A549 (cell line): ENCODE results near the gene GPSM1. TPM values are rescaled to one million over a fixed set of nuclear protein-coding genes. Genes with fewer than 3 reads are reported as not detected.

Source experiments
- ATAC-seq, 2 experiments: fragments of 200-7000 bp in 1 of 2; fragments of >200 bp in 1 of 2; cut with Nextera tagmentation in 1 of 2; cut with Tn5 transposase in 1 of 2; 3 replicates each; pipeline versions ENCODE4 v1.8.0 to v1.9.1; 2018 to 2020; ENCODE audit warnings: mild to moderate bottlenecking in 1 of 2, moderate library complexity in 1 of 2
- CTCF ChIA-PET: fragments of 300-600 bp; sonication (Branson Sonifier 250); formaldehyde crosslinking; extraction: SDS; loops from one replicate; lab custom pipeline; 2021; ENCODE audit warnings: antibody characterized with exemption, inconsistent platforms; lab: Yijun Ruan, JAX
- POLR2A ChIA-PET: fragments of 350-600 bp; formaldehyde crosslinking; extraction: SDS; loops from one replicate; lab custom pipeline; 2021; ENCODE audit warnings: antibody characterized with exemption, inconsistent platforms; lab: Yijun Ruan, JAX
- DNase-seq, 2 experiments: peaks; one replicate each; pipeline versions ENCODE4 v3.0.0 to v3.0.0-alpha.2; 2011 to 2016; ENCODE audit warnings: low read depth in 1 of 2, low spot score in 1 of 2
- FAIRE-seq: peaks from 2 replicates; lab custom pipeline; 2011; peaks lifted over from hg19 to GRCh38; lab: Jason Lieb, UNC
- H3K27ac ChIP-seq, 2 experiments: fragments of >200 bp; sonication (Bioruptor Twin); formaldehyde crosslinking; 3 replicates each; pipeline ENCODE4 v1.5.1; 2016 to 2017
- H3K4me1 ChIP-seq: fragments of >200 bp; sonication (Bioruptor Twin); formaldehyde crosslinking; 3 replicates; pipeline ENCODE4 v1.6.1; 2016
- H3K4me2 ChIP-seq: fragments of >200 bp; sonication (Bioruptor Twin); formaldehyde crosslinking; 3 replicates; pipeline ENCODE4 v1.6.1; 2016
- H3K4me3 ChIP-seq: fragments of >200 bp; sonication (Bioruptor Twin); formaldehyde crosslinking; 3 replicates; pipeline ENCODE4 v1.5.1; 2016
- H3K9me3 ChIP-seq: fragments of >200 bp; sonication (Bioruptor Twin); formaldehyde crosslinking; 3 replicates; pipeline ENCODE4 v1.6.1; 2016
- CBX2 ChIP-seq: fragments of 200-600 bp; sonication (generic); IDR thresholded peaks from 2 replicates; pipeline ENCODE4 v1.6.1; 2016; ENCODE audit warnings: low read depth, mild to moderate bottlenecking, borderline replicate concordance
- CEBPB ChIP-seq, 2 experiments: fragments of >200 bp in 1 of 2; sonication (Bioruptor Twin) in 1 of 2; formaldehyde crosslinking in 1 of 2; IDR thresholded peaks; 2 replicates each; pipeline ENCODE4 v1.6.1; 2012 to 2016
- CHD2 ChIP-seq: fragments of 150-350 bp; IDR thresholded peaks from 2 replicates; pipeline ENCODE4 v1.6.1; 2014; ENCODE audit warnings: low read length; ENCODE audit not compliant: partially characterized antibody
- ESRRA ChIP-seq: fragments of 150-350 bp; IDR thresholded peaks from 2 replicates; pipeline ENCODE4 v1.6.1; 2014; ENCODE audit warnings: mild to moderate bottlenecking, low read length, borderline replicate concordance
- FOSL2 ChIP-seq, 2 experiments: fragments of 450-650 bp in 1 of 2; fragments of >200 bp in 1 of 2; sonication (Bioruptor Twin) in 1 of 2; formaldehyde crosslinking; IDR thresholded peaks; 2 replicates each; pipeline versions ENCODE4 v1.5.0 to v1.6.1; 2016 to 2020; ENCODE audit warnings: mild to moderate bottlenecking in 1 of 2, moderate library complexity in 1 of 2
- HOXB13 ChIP-seq: fragments of 250-450 bp; sonication (Bioruptor Pico); IDR thresholded peaks from 2 replicates; pipeline ENCODE4 v1.5.0; 2020; ENCODE audit warnings: low read depth, mild to moderate bottlenecking, moderate library complexity
- JUNB ChIP-seq: fragments of >200 bp; sonication (Bioruptor Twin); formaldehyde crosslinking; IDR thresholded peaks from 2 replicates; pipeline ENCODE4 v1.6.1; 2016
- KDM1A ChIP-seq: fragments of 200-600 bp; sonication (generic); IDR thresholded peaks from 2 replicates; pipeline ENCODE4 v1.6.1; 2016; ENCODE audit warnings: low read depth, mild to moderate bottlenecking
- MYC ChIP-seq: IDR thresholded peaks from 2 replicates; pipeline ENCODE4 v1.6.1; 2012; ENCODE audit warnings: mild to moderate bottlenecking, inconsistent platforms, low read length, improper control_type of control experiment, borderline replicate concordance
- NFE2L2 ChIP-seq: fragments of 150-350 bp; conservative IDR thresholded peaks from 2 replicates; pipeline ENCODE4 v1.6.1; 2014; ENCODE audit warnings: low read length
- NPAS2 ChIP-seq: fragments of 250-450 bp; sonication (Bioruptor Pico); IDR thresholded peaks from 2 replicates; pipeline ENCODE4 v1.8.0; 2022; ENCODE audit warnings: mild to moderate bottlenecking, moderate library complexity, borderline replicate concordance
- PHF8 ChIP-seq: fragments of 200-600 bp; sonication (generic); IDR thresholded peaks from 2 replicates; pipeline ENCODE4 v1.6.1; 2016; ENCODE audit warnings: low read depth, mild to moderate bottlenecking, antibody characterized with exemption, moderate library complexity, borderline replicate concordance
- POLR2AphosphoS2 ChIP-seq: conservative IDR thresholded peaks from 2 replicates; pipeline ENCODE4 v1.6.1; 2012; ENCODE audit warnings: low read length, improper control_type of control experiment, inconsistent platforms
- RAD21 ChIP-seq, 2 experiments: fragments of >200 bp in 1 of 2; sonication (Bioruptor Twin) in 1 of 2; formaldehyde crosslinking in 1 of 2; IDR thresholded peaks in 1 of 2; conservative IDR thresholded peaks in 1 of 2; 2 replicates in 1 of 2; 3 replicates in 1 of 2; pipeline ENCODE4 v1.6.1; 2012 to 2018; ENCODE audit warnings: inconsistent platforms in 1 of 2
- RARB ChIP-seq: fragments of 250-450 bp; sonication (Bioruptor Pico); IDR thresholded peaks from 2 replicates; pipeline ENCODE4 v1.8.0; 2021; ENCODE audit warnings: mild to moderate bottlenecking, moderate library complexity
- RCOR1 ChIP-seq: fragments of 150-350 bp; IDR thresholded peaks from 2 replicates; pipeline ENCODE4 v1.6.1; 2014; ENCODE audit warnings: antibody characterized with exemption, low read length, low read depth
- RNF2 ChIP-seq: fragments of 200-600 bp; sonication (generic); IDR thresholded peaks from 2 replicates; pipeline ENCODE4 v1.6.1; 2016; ENCODE audit warnings: low read depth, mild to moderate bottlenecking, antibody characterized with exemption, moderate library complexity, borderline replicate concordance
- USF2 ChIP-seq: fragments of 450-650 bp; IDR thresholded peaks from 2 replicates; pipeline ENCODE4 v1.6.1; 2014; ENCODE audit warnings: antibody characterized with exemption
- ZNF302 ChIP-seq: fragments of 250-450 bp; sonication (Bioruptor Pico); IDR thresholded peaks from 2 replicates; pipeline ENCODE4 v1.9.0; 2021; ENCODE audit warnings: inconsistent platforms, mild to moderate bottlenecking, moderate library complexity
- WGBS: methylation state at CpG from one replicate; pipeline ENCODE4 v1.1.6; 2017; ENCODE audit errors: missing lambda C conversion rate; 5-methylcytosine and 5-hydroxymethylcytosine counted together
- polyA plus RNA-seq, 4 experiments: library from polyadenylated mRNA; depleted of rRNA in 3 of 4; stranded (reverse); fragments of >200 nt; fragmentation: RNase III in 1 of 4; extraction: RNeasy Plus Mini Kit Qiagen cat#74134 plus additional on column Dnase treatment in 1 of 4; gene quantifications; 2 replicates in 3 of 4; 3 replicates in 1 of 4; pipeline ENCODE4 v1.2.3, GENCODE V29; 2011 to 2017
- TF ChIP-seq, protein P1 (sequence below): fragments of 250-450 bp; sonication (Bioruptor Pico); IDR thresholded peaks from 2 replicates; pipeline ENCODE4 v1.5.0; 2021; ENCODE audit warnings: mild to moderate bottlenecking, moderate library complexity, borderline replicate concordance
- TF ChIP-seq, protein P2 (sequence below): fragments of >200 bp; sonication (Bioruptor Twin); formaldehyde crosslinking; IDR thresholded peaks from 3 replicates; pipeline ENCODE4 v1.5.1; 2016
- TF ChIP-seq, protein P3 (sequence below): IDR thresholded peaks from 2 replicates; pipeline ENCODE4 v1.6.1; 2012
- TF ChIP-seq, protein P4 (sequence below): fragments of 150-350 bp; IDR thresholded peaks from 2 replicates; pipeline ENCODE4 v1.6.1; 2014; ENCODE audit warnings: low read depth, mild to moderate bottlenecking, low read length
- TF ChIP-seq, protein P5 (sequence below): IDR thresholded peaks from 2 replicates; pipeline ENCODE4 v1.6.1; 2012; ENCODE audit warnings: low read depth, borderline replicate concordance

Gene GPSM1
- polyA plus RNA-seq, 2 of the 4 experiments (the other 2 are of a cell fraction) = 2.1 to 8.8 TPM

- TF ChIP-seq, protein P1, sequence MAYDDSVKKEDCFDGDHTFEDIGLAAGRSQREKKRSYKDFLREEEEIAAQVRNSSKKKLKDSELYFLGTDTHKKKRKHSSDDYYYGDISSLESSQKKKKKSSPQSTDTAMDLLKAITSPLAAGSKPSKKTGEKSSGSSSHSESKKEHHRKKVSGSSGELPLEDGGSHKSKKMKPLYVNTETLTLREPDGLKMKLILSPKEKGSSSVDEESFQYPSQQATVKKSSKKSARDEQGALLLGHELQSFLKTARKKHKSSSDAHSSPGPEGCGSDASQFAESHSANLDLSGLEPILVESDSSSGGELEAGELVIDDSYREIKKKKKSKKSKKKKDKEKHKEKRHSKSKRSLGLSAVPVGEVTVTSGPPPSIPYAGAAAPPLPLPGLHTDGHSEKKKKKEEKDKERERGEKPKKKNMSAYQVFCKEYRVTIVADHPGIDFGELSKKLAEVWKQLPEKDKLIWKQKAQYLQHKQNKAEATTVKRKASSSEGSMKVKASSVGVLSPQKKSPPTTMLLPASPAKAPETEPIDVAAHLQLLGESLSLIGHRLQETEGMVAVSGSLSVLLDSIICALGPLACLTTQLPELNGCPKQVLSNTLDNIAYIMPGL = no peak
Measured at GRCh38 chr9:136326761-136327303, 507 bp upstream of the GPSM1 start (continued).

DNA sequence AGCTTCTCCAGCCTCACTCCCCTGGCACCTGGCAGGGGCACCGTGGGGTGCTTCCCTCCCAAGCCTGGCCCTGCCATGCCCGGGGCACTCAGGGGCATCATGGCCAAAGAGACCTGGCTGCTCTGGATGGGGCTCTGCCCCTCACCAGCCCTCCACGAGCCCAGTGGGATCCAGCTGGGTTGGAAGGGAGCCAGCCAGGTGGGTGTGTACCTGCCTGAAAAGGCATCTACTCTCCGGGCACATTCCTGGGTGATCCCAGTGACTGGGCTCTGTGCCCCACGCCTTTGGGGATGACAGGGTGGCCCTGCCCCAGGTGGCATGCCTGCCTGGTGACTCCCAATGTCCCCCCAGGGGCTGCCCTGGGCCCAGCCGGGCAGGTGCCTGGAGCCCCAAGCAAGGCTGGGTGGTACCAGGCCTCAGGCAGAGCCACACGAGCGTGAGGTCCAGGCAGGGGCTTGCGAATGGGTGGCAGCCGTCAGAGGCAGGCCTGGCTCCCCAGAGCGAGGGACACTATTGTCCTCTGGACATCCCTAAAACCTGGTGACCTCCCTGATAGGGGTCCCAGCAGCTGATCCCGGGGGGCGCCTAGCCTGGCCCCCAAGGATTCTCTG lies 777 bp downstream of the GPSM1 start:
- TF ChIP-seq PHF8 (no peak), MYC (no peak)
- TF ChIP-seq, protein P2, sequence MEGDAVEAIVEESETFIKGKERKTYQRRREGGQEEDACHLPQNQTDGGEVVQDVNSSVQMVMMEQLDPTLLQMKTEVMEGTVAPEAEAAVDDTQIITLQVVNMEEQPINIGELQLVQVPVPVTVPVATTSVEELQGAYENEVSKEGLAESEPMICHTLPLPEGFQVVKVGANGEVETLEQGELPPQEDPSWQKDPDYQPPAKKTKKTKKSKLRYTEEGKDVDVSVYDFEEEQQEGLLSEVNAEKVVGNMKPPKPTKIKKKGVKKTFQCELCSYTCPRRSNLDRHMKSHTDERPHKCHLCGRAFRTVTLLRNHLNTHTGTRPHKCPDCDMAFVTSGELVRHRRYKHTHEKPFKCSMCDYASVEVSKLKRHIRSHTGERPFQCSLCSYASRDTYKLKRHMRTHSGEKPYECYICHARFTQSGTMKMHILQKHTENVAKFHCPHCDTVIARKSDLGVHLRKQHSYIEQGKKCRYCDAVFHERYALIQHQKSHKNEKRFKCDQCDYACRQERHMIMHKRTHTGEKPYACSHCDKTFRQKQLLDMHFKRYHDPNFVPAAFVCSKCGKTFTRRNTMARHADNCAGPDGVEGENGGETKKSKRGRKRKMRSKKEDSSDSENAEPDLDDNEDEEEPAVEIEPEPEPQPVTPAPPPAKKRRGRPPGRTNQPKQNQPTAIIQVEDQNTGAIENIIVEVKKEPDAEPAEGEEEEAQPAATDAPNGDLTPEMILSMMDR = no peak
- TF ChIP-seq, protein P3, sequence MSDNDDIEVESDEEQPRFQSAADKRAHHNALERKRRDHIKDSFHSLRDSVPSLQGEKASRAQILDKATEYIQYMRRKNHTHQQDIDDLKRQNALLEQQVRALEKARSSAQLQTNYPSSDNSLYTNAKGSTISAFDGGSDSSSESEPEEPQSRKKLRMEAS = no peak
- peak in 1 of 2 experiments; percentile 32; a peak in 3 of 6 replicates for ATAC-seq
- ChIA-PET POLR2A (no interaction called here), CTCF (interaction anchor here (1.1 to 2.0 kb wide), 7 partner anchors 10 to 161 kb away, joined by 3 to 12 read pairs (median 5); partner anchors contain the start of gene DNLZ)
- H3K27ac ChIP-seq = peak overlapping the region; percentile 86 to 89
- H3K4me3 ChIP-seq = peak overlapping the region; percentile 89
- no peaks in the 10 kb centered on the region for H3K9me3 ChIP-seq
- H3K4me2 ChIP-seq = peak overlapping the region; percentile 82
- peaks cover 18% of the 10 kb centered on the region for H3K4me1 ChIP-seq
- no peak for DNase-seq
- FAIRE-seq = no peak
- 67% methylated on average over 10 of the region's 13 CpGs for WGBS

GRCh38 chr9:136328622-136329041 lies 1.3 kb downstream of the GPSM1 start:
- Histone ChIP-seq H3K4me1 (peaks cover 18% of the 10 kb centered on the region), H3K27ac (peak overlapping the region in 1 of 2 experiments; percentile 89; a peak in 3 of 6 replicates), H3K4me2 (peak overlapping the region; percentile 82), H3K4me3 (peak overlapping the region; percentile 89; the same call in 1 of the 3 replicates), H3K9me3 (no peaks in the 10 kb centered on the region)
- DNase-seq = no peak
- ChIA-PET CTCF (interaction anchor here (1.1 to 2.0 kb wide), 6 partner anchors 9 to 160 kb away, joined by 3 to 12 read pairs (median 6); partner anchors contain the start of gene DNLZ), POLR2A (no interaction called here)
- peak in 1 of 2 experiments; percentile 18; a peak in 3 of 6 replicates for ATAC-seq
- FAIRE-seq = no peak
- TF ChIP-seq HOXB13 (CRISPR knock-in tag) (no peak), USF2 (no peak), NFE2L2 (no peak), CEBPB (IDR thresholded peaks at IDR 0.05) (no peak), RARB (no peak), FOSL2 (IDR thresholded peaks at IDR 0.05) (no peak), FOSL2 (CRISPR knock-in tag; IDR thresholded peaks at IDR 0.05) (no peak), RAD21 (conservative IDR thresholded peaks at IDR 0.05 in 1 of 2, IDR thresholded peaks at IDR 0.05 in 1 of 2) (no peak), CHD2 (no peak), RNF2 (no peak), ESRRA (no peak), CBX2 (no peak), NPAS2 (no peak), POLR2AphosphoS2 (no peak), RCOR1 (no peak), ZNF302 (CRISPR knock-in tag) (no peak), JUNB (no peak), KDM1A (no peak)
- TF ChIP-seq, protein P4, sequence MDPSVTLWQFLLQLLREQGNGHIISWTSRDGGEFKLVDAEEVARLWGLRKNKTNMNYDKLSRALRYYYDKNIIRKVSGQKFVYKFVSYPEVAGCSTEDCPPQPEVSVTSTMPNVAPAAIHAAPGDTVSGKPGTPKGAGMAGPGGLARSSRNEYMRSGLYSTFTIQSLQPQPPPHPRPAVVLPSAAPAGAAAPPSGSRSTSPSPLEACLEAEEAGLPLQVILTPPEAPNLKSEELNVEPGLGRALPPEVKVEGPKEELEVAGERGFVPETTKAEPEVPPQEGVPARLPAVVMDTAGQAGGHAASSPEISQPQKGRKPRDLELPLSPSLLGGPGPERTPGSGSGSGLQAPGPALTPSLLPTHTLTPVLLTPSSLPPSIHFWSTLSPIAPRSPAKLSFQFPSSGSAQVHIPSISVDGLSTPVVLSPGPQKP = no peak
- TF ChIP-seq, protein P5, sequence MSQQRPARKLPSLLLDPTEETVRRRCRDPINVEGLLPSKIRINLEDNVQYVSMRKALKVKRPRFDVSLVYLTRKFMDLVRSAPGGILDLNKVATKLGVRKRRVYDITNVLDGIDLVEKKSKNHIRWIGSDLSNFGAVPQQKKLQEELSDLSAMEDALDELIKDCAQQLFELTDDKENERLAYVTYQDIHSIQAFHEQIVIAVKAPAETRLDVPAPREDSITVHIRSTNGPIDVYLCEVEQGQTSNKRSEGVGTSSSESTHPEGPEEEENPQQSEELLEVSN = no peak
- WGBS = 90% methylated on average over 6 of the region's 15 CpGs
